Sigmoid colon (tissue), 3 donors: ENCODE data around the gene GJC1.

Source experiments
- POLR2A ChIP-seq, 2 donors: fragments of 450-650 bp; IDR thresholded peaks; one replicate each; pipeline ENCODE4 v1.6.1; 2016; ENCODE audit warnings: antibody characterized with exemption in 2 of 2, mild to moderate bottlenecking in 2 of 2, moderate library complexity in 2 of 2
- TF ChIP-seq, protein P1 (sequence below), 4 experiments: fragments of 450-650 bp in 3 of 4; fragments of 200-600 bp in 1 of 4; IDR thresholded peaks; one replicate each; pipeline ENCODE4 v1.5.1; 2016 to 2019; ENCODE audit warnings: antibody characterized with exemption in 4 of 4, mild to moderate bottlenecking in 3 of 4, moderate library complexity in 2 of 4

DNA sequence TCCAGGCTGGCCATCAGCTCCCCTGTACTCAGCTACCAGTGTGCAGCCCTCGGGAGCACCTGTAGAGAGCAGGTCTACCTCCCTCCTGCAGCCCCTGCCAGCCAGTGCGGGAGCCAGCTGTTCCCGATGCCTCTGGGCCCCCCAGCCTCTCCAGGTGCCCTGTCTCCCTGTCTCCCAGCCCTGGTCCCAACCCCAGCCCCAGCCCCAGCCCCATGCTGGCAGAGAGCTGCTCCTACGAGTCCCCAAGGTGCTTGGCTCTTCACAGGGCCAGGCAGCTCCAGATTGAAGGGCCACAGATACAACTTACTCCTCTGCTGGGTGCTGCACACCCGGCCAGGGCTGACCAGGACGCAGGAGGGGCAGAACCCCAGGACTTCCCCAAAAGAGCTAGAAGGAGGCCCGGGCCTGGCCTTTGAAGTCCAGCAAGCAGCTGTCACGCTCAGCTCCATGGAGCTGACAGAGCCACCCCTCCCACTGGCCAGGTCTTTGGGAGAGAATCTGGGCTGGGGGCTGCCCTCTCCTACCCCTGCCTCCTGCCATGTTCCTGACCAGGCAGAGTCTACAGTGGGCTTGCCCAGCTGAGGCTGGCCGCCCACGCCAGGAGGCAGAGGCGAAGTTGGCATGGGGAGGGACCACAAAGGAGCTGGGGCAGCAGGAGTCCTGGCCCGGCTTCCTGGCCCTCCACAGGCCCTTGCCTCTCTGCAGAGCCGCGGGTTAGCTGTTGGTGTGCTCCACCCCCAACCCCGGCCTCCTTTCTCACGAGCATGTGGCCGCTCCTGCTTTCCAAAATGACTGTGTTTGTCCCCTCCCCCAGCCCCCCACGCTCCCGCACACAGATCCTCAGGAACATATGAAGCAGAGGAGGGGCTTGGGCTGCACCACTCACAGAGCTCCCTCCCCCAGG is 80.8 kb downstream of the GJC1 start:
- TF ChIP-seq, protein P1, sequence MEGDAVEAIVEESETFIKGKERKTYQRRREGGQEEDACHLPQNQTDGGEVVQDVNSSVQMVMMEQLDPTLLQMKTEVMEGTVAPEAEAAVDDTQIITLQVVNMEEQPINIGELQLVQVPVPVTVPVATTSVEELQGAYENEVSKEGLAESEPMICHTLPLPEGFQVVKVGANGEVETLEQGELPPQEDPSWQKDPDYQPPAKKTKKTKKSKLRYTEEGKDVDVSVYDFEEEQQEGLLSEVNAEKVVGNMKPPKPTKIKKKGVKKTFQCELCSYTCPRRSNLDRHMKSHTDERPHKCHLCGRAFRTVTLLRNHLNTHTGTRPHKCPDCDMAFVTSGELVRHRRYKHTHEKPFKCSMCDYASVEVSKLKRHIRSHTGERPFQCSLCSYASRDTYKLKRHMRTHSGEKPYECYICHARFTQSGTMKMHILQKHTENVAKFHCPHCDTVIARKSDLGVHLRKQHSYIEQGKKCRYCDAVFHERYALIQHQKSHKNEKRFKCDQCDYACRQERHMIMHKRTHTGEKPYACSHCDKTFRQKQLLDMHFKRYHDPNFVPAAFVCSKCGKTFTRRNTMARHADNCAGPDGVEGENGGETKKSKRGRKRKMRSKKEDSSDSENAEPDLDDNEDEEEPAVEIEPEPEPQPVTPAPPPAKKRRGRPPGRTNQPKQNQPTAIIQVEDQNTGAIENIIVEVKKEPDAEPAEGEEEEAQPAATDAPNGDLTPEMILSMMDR (IDR thresholded peaks at IDR 0.05) = no peak
- no peak for TF ChIP-seq POLR2A (IDR thresholded peaks at IDR 0.05)
